Kidney epithelial cell (primary cell): ENCODE results near the gene KLHL29. TPM values are rescaled to one million over a fixed set of nuclear protein-coding genes. Genes with fewer than 3 reads are reported as not detected.

Source experiments
- DNase-seq: peaks from one replicate; pipeline ENCODE4 v3.0.0-alpha.2; 2010; ENCODE audit warnings: low read depth
- H3K27me3 ChIP-seq: 2 replicates; pipeline ENCODE4 v1.6.0; 2011; ENCODE audit warnings: low read length; ENCODE audit not compliant: control insufficient read depth, insufficient read depth
- H3K36me3 ChIP-seq: 2 replicates; pipeline ENCODE4 v1.5.1; 2011; ENCODE audit warnings: low read length; ENCODE audit not compliant: control insufficient read depth, insufficient read depth
- H3K4me3 ChIP-seq: 2 replicates; pipeline ENCODE4 v1.5.1; 2011; ENCODE audit warnings: low read depth, mild to moderate bottlenecking, control low read depth, low read length
- total RNA-seq: library from RNA; depleted of rRNA; stranded (reverse); fragments of >200 nt; gene quantifications from 2 replicates; pipeline ENCODE4 v1.2.3, GENCODE V29; 2015
- TF ChIP-seq, protein P1 (sequence below): IDR thresholded peaks from 2 replicates; pipeline ENCODE4 v1.5.1; 2011; ENCODE audit warnings: mild to moderate bottlenecking, moderate library complexity, low read length, control low read depth, inconsistent platforms; ENCODE audit not compliant: insufficient read depth, poor library complexity, severe bottlenecking

KLHL29 gene
- total RNA-seq, 1 donor from 2014 or later = 12.4 TPM

DNA sequence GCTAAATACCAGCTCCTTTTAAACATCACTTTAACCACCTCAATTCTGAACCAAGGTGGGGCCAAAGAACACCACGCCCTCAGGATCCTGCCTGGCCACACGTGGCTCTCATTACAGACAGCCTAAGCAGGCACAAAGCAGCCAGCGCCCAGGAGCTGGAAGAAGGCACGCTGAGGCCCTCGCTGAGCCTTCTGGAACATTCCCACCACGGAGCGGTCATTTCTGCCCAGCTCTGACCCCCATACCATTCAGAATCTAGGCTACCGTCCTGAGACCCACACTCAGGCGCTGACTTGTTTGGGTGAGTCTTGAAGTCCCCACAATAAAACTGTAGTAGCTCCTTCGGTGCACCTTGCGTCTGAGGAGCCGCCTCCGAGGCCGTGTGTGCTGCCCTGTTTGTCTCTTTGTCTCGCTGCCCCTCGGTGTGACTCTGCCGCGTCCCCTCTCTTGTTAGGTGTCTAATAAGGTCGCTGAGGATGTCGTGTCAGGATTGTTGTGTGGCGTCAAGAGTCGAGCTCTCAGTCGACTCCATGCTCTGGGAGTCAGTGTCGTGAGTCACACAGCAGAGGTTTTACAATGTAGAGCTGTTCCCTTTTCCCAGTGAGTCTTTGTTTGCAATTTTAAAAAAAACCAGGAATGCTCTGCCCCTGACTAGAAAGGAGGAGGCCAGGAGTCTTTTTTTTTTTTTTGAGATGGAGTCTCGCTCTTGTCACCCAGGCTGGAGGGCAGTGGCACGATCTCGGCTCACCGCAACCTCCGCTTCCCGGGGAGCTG lies 242.4 kb downstream of the KLHL29 start:
- H3K36me3 ChIP-seq = no peaks in the 10 kb centered on the region
- H3K27me3 ChIP-seq = no peaks in the 10 kb centered on the region
- TF ChIP-seq, protein P1, sequence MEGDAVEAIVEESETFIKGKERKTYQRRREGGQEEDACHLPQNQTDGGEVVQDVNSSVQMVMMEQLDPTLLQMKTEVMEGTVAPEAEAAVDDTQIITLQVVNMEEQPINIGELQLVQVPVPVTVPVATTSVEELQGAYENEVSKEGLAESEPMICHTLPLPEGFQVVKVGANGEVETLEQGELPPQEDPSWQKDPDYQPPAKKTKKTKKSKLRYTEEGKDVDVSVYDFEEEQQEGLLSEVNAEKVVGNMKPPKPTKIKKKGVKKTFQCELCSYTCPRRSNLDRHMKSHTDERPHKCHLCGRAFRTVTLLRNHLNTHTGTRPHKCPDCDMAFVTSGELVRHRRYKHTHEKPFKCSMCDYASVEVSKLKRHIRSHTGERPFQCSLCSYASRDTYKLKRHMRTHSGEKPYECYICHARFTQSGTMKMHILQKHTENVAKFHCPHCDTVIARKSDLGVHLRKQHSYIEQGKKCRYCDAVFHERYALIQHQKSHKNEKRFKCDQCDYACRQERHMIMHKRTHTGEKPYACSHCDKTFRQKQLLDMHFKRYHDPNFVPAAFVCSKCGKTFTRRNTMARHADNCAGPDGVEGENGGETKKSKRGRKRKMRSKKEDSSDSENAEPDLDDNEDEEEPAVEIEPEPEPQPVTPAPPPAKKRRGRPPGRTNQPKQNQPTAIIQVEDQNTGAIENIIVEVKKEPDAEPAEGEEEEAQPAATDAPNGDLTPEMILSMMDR = no peak

DNA sequence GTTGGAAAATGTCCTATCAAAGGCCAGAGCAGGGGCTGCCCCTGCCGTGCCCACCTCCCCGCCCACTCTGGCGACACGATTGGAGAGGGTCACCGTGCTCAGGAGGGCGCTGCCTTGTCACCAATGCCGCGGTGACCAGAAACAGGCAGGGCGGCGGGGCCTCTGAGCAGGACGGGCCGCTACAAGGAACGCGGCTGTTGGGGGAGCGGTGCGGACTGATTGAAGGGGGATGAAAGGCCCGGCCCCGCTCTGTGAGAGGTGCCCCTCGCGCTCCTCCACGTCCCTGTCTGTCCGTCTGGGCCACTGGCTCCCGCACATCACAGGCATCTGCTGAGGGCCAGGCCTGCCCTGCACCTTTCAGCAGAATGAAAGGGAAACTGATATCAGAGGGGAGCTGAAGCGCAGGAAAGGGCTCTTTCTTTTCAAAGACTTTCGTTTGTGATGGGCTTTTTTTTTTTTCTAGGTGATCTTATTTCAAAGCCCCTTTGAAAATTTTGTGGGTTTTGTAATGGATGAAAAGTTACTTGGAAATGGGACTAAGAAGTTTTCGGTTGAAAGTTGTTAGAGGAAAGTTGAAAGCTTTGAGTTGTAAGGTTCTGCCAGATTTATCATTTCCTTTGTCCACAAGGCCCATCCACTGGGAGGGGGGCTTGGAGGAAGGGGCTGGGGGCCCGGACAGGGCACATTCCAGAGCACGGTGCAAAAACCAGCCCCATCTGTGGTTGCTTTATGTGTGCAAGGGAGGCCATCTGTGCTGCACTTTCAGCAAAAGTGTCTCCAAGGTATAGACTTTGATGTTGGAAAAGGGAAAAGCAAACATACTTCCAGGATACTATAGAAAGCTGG lies 244.2 kb downstream of the KLHL29 start:
- no peak for DNase-seq
- H3K4me3 ChIP-seq = no peak overlapping the region
- TF ChIP-seq, protein P1 = no peak
- H3K27me3 ChIP-seq = no peaks in the 10 kb centered on the region
- H3K36me3 ChIP-seq = no peaks in the 10 kb centered on the region

More for the DNA sequence above, 242.4 kb downstream of the KLHL29 start:
- no peak overlapping the region for H3K4me3 ChIP-seq
- DNase-seq = no peak

DNA sequence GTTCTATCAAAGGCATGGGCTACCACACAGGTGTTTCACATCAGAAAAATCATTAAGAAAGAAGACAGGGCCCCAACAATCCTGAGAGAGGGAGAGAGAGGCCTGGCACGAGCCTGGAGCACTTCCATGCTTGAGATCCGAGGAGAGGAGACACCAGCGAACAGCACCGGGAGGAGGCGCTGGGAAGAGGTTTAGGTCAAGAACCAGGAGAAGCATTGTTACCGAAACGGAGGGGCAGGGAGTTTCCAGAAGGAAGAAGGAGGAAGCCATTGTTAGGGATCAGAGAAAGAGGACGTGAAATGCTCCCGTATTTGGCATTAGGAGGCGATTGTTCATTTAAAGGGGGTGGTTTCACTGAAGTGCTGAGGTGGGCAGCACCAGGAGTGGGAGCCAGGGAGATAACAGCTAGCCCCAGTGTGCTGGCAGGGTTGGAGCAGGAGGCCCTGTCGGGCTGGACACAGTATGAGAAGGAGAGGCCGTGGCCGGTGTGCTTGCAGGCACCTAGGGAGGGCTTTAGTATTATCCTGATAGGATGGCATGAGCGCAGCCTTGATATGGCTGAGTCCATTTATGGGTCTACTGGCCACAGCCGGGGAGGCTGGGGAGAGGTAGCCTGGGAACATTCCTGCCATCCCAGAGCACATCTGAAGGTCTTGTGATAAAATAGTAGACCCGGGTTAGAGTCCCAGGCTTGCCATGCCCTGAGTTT lies 244.9 kb downstream of the KLHL29 start:
- no peaks in the 10 kb centered on the region for H3K36me3 ChIP-seq
- TF ChIP-seq, protein P1 = no peak
- H3K27me3 ChIP-seq = no peaks in the 10 kb centered on the region
- DNase-seq = no peak
- no peak overlapping the region for H3K4me3 ChIP-seq

GRCh38 chr2:23630961-23631360 lies 246.0 kb downstream of the KLHL29 start:
- Histone ChIP-seq H3K36me3 (no peaks in the 10 kb centered on the region), H3K4me3 (no peak overlapping the region), H3K27me3 (no peaks in the 10 kb centered on the region)
- DNase-seq = no peak
- TF ChIP-seq, protein P1 = no peak

GRCh38 chr2:23631389-23631788 lies 246.4 kb downstream of the KLHL29 start:
- Histone ChIP-seq H3K36me3 (no peaks in the 10 kb centered on the region), H3K27me3 (no peaks in the 10 kb centered on the region), H3K4me3 (no peak overlapping the region)
- TF ChIP-seq, protein P1 = no peak
- DNase-seq = no peak
